K562 (cell line): ENCODE data around the gene HJV. TPM values are rescaled to one million over a fixed set of nuclear protein-coding genes. Genes with fewer than 3 reads are reported as not detected.

Source experiments
- ATAC-seq: fragments of 200-7000 bp; cut with Tn5 transposase; 3 replicates; pipeline ENCODE4 v1.9.1; 2020; ENCODE audit warnings: moderate library complexity
- BruUV-seq: library from RNA; stranded (reverse); fragments of 400-500 nt; replicated peaks from 2 replicates; lab custom pipeline; 2021; lab: Mats Ljungman, UMichigan
- CTCF ChIA-PET: fragments of 300-600 bp; formaldehyde crosslinking; extraction: SDS; loops from one replicate; lab custom pipeline; 2021; ENCODE audit warnings: low intra/inter-chr PET ratio; lab: Yijun Ruan, JAX
- POLR2A ChIA-PET: fragments of 300-600, 350-650 bp; sonication (Branson Sonifier 250); formaldehyde crosslinking; extraction: SDS; loops from one replicate; lab custom pipeline; 2021; ENCODE audit warnings: antibody characterized with exemption, inconsistent platforms; lab: Yijun Ruan, JAX
- DNase-seq, 4 experiments: peaks; one replicate each; pipeline versions ENCODE4 v3.0.0 to v3.0.0-alpha.2; 2011 to 2018; ENCODE audit warnings: low spot score in 3 of 4, mixed read lengths in 3 of 4; ENCODE audit errors: extremely low read depth in 1 of 4
- FAIRE-seq: peaks from 2 replicates; lab custom pipeline; 2011; peaks lifted over from hg19 to GRCh38; lab: Jason Lieb, UNC
- H2AFZ ChIP-seq: 2 replicates; pipeline ENCODE4 v1.6.0; 2011; ENCODE audit warnings: low read depth, low read length, control low read depth, inconsistent platforms
- H3K27ac ChIP-seq: fragments of 200-600 bp; 3 replicates; pipeline ENCODE4 v1.8.0; 2011; ENCODE audit warnings: low read depth, mild to moderate bottlenecking, control low read depth, inconsistent platforms, low read length, moderate library complexity, mixed read lengths; ENCODE audit errors: extremely low read depth
- H3K27me3 ChIP-seq, 2 experiments: fragments of 300-600 bp in 1 of 2; 2 replicates in 1 of 2; 3 replicates in 1 of 2; pipeline versions ENCODE4 v1.6.0 to v1.8.0; 2011; ENCODE audit warnings: inconsistent platforms in 2 of 2, low read length in 2 of 2, mild to moderate bottlenecking in 1 of 2, mixed read lengths in 1 of 2, moderate library complexity in 1 of 2; ENCODE audit not compliant: control insufficient read depth in 2 of 2, insufficient read depth in 2 of 2
- H3K36me3 ChIP-seq: fragments of 300-600 bp; 3 replicates; pipeline ENCODE4 v1.8.0; 2011; ENCODE audit warnings: mild to moderate bottlenecking, low read length, inconsistent platforms; ENCODE audit not compliant: control insufficient read depth, insufficient read depth
- H3K4me1 ChIP-seq, 2 experiments: fragments of 200-600 bp in 1 of 2; replicated peaks in 1 of 2; 2 replicates in 1 of 2; 3 replicates in 1 of 2; pipeline versions ENCODE4 v1.5.1 to v1.8.0; 2011; ENCODE audit warnings: inconsistent platforms in 2 of 2, low read length in 2 of 2, mild to moderate bottlenecking in 1 of 2, mixed read lengths in 1 of 2, moderate library complexity in 1 of 2; ENCODE audit not compliant: control insufficient read depth in 2 of 2, insufficient read depth in 2 of 2
- H3K4me2 ChIP-seq: 2 replicates; pipeline ENCODE4 v1.6.1; 2011; ENCODE audit warnings: low read length, control low read depth, inconsistent platforms, mixed read lengths; ENCODE audit not compliant: insufficient read depth
- H3K4me3 ChIP-seq: fragments of 200-600 bp; sonication (generic), shearing (Covaris generic); 2 replicates; pipeline ENCODE4 v1.5.1; 2016; ENCODE audit warnings: control low read depth, inconsistent platforms
- H3K79me2 ChIP-seq: fragments of 200-600 bp; 3 replicates; pipeline ENCODE4 v1.8.0; 2011; ENCODE audit warnings: low read length, inconsistent platforms; ENCODE audit not compliant: control insufficient read depth, insufficient read depth
- H3K9ac ChIP-seq, 2 experiments: 2 replicates each; pipeline versions ENCODE4 v1.6.0 to v1.6.1; 2011; ENCODE audit warnings: low read depth in 2 of 2, low read length in 2 of 2, control low read depth in 1 of 2, inconsistent platforms in 1 of 2, mild to moderate bottlenecking in 1 of 2, mixed read lengths in 1 of 2; ENCODE audit not compliant: insufficient read depth in 1 of 2
- H3K9me1 ChIP-seq: one replicate; pipeline ENCODE4 v1.6.0; 2011; ENCODE audit warnings: inconsistent platforms, mild to moderate bottlenecking, low read length, moderate library complexity; ENCODE audit not compliant: control insufficient read depth, insufficient read depth
- H3K9me3 ChIP-seq: replicated peaks from 2 replicates; pipeline ENCODE4 v1.5.1; 2011; ENCODE audit warnings: low read depth, low read length, inconsistent platforms; ENCODE audit not compliant: control insufficient read depth, insufficient read depth
- H4K20me1 ChIP-seq: replicated peaks from 2 replicates; pipeline ENCODE4 v1.6.1; 2011; ENCODE audit warnings: low read length, inconsistent platforms, mixed read lengths; ENCODE audit not compliant: control insufficient read depth, insufficient read depth
- C11orf30 ChIP-seq: fragments of 450-650 bp; IDR thresholded peaks from 2 replicates; pipeline ENCODE4 v1.6.1; 2016; ENCODE audit warnings: low read depth, mild to moderate bottlenecking
- GATAD2B ChIP-seq: fragments of 450-650 bp; IDR thresholded peaks from 2 replicates; pipeline ENCODE4 v1.6.1; 2017; ENCODE audit warnings: mild to moderate bottlenecking, borderline replicate concordance
- HINFP ChIP-seq: fragments of 450-650 bp; conservative IDR thresholded peaks from 2 replicates; pipeline ENCODE4 v1.6.1; 2016; ENCODE audit warnings: missing genetic modification characterization, low read depth, mild to moderate bottlenecking, control low read depth, missing compliant biosample characterization
- HNRNPLL ChIP-seq: fragments of 200-400 bp; formaldehyde crosslinking; IDR thresholded peaks from 2 replicates; pipeline ENCODE4 v1.6.1; 2017; ENCODE audit warnings: low read length, low read depth, mild to moderate bottlenecking; ENCODE audit not compliant: poor library complexity, severe bottlenecking
- MAFG ChIP-seq: fragments of 450-650 bp; conservative IDR thresholded peaks from 2 replicates; pipeline ENCODE4 v1.6.1; 2016; ENCODE audit warnings: missing genetic modification characterization, missing compliant biosample characterization
- MAFK ChIP-seq: IDR thresholded peaks from 2 replicates; pipeline ENCODE4 v1.6.1; 2011; ENCODE audit warnings: low read length, improper control_type of control experiment
- MEIS2 ChIP-seq: fragments of 450-650 bp; IDR thresholded peaks from 2 replicates; pipeline ENCODE4 v1.6.1; 2014; ENCODE audit warnings: mild to moderate bottlenecking; ENCODE audit not compliant: partially characterized antibody
- MYNN ChIP-seq, 2 experiments: sonication (generic); formaldehyde crosslinking in 1 of 2; IDR thresholded peaks; 2 replicates each; pipeline versions ENCODE4 v1.5.0 to v1.6.1; 2016 to 2020; ENCODE audit warnings: antibody characterized with exemption in 1 of 2, missing genetic modification reagents in 1 of 2
- NFE2 ChIP-seq: IDR thresholded peaks from 2 replicates; pipeline ENCODE4 v1.6.1; 2014; ENCODE audit warnings: antibody characterized with exemption, low read depth
- PCBP2 ChIP-seq: fragments of 200-400 bp; formaldehyde crosslinking; IDR thresholded peaks from 2 replicates; pipeline ENCODE4 v1.6.1; 2018; ENCODE audit warnings: low read length, low read depth, mild to moderate bottlenecking, moderate library complexity; ENCODE audit not compliant: poor library complexity, severe bottlenecking
- RBM34 ChIP-seq: fragments of 200-400 bp; formaldehyde crosslinking; IDR thresholded peaks from 2 replicates; pipeline ENCODE4 v1.6.1; 2018; ENCODE audit warnings: low read length, borderline replicate concordance; ENCODE audit not compliant: insufficient read depth
- RCOR1 ChIP-seq, 2 experiments: IDR thresholded peaks; 2 replicates each; pipeline ENCODE4 v1.6.1; 2012; ENCODE audit warnings: low read depth in 2 of 2, low read length in 2 of 2, borderline replicate concordance in 1 of 2, improper control_type of control experiment in 1 of 2
- XRCC4 ChIP-seq: IDR thresholded peaks from one replicate; pipeline ENCODE4 v1.6.1; 2011; ENCODE audit not compliant: insufficient read depth, insufficient read length; ENCODE audit errors: extremely low read depth
- ZNF146 ChIP-seq: IDR thresholded peaks from one replicate; pipeline ENCODE4 v1.6.1; 2018; ENCODE audit warnings: missing compliant biosample characterization; ENCODE audit not compliant: unreplicated experiment
- ZNF316 ChIP-seq: fragments of 450-650 bp; IDR thresholded peaks from 2 replicates; pipeline ENCODE4 v1.6.1; 2016
- ZNF512 ChIP-seq: IDR thresholded peaks from 2 replicates; pipeline ENCODE4 v1.6.1; 2016; ENCODE audit warnings: missing genetic modification characterization, missing compliant biosample characterization
- WGBS: fragments of 100-300 bp; shearing (Covaris generic); methylation state at CpG from one replicate; pipeline ENCODE4 v1.1.6; 2016; ENCODE audit warnings: low coverage, mixed read lengths; ENCODE audit not compliant: insufficient coverage; ENCODE audit errors: missing lambda C conversion rate; 5-methylcytosine and 5-hydroxymethylcytosine counted together
- in situ Hi-C: fragments of 300-500 bp; cut with MboI; formaldehyde crosslinking; loops from 4 replicates; pipeline ENCODE4 v1.15.0; 2018; ENCODE audit warnings: inconsistent platforms, mixed read lengths
- intact Hi-C: fragments of 100-400 bp; cut with micrococcal nuclease; formaldehyde crosslinking; loops from 2 replicates; pipeline ENCODE4 v1.14.2; 2022
- polyA plus RNA-seq, 8 experiments: library from polyadenylated mRNA; depleted of rRNA in 4 of 8; stranded (reverse) in 5 of 8; unstranded in 3 of 8; fragments of >200 nt; fragmentation: Nextera tagmentation in 2 of 8; fragmentation: Illumina TruSeq in 1 of 8; extraction: Ambion mirVana in 2 of 8; extraction: Trizol in 1 of 8; gene quantifications; 2 replicates each; pipeline versions ENCODE4 v1.2.1 to v1.2.3, GENCODE V29; 2011 to 2014; ENCODE audit warnings: inconsistent platforms in 1 of 8, missing spikeins in 1 of 8
- total RNA-seq, 7 experiments: library from RNA; depleted of rRNA in 6 of 7; stranded (reverse); fragments of >200 nt in 6 of 7; fragmentation: Illumina TruSeq in 2 of 7; extraction: Trizol in 2 of 7; gene quantifications; 2 replicates each; pipeline versions ENCODE4 v1.2.1 to v1.2.3, GENCODE V29; 2011 to 2021; ENCODE audit warnings: low replicate concordance in 1 of 7
- TF ChIP-seq, protein P1 (sequence below): fragments of 200-800 bp; sonication (Bioruptor generic); IDR thresholded peaks from 2 replicates; pipeline ENCODE4 v1.6.1; 2017; ENCODE audit warnings: missing genetic modification characterization, missing compliant biosample characterization

The HJV gene
- total and polyA plus RNA-seq, 9 of the 15 experiments (the other 6 are each of a cell fraction or from before 2014, with no cell fraction given) = 1.0 to 6.6 (median 2.4) TPM

- 0 out of 2 replicates have a peak overlapping the region, but pooled peaks have one; percentile 30 for H2AFZ ChIP-seq
- in situ Hi-C loops (no loop called here), intact Hi-C loops (no loop called here)
- ChIA-PET POLR2A (interaction anchor here (0.8 to 2.9 kb wide), 10 partner anchors 10 to 39 kb away, joined by 3 to 12 read pairs (median 6); partner anchors contain the start of gene TXNIP), CTCF (no interaction called here)
- no peak overlapping the region for H3K4me3 ChIP-seq
- WGBS = 4% methylated on average over 7 of the region's 7 CpGs
- H3K4me2 ChIP-seq = peak overlapping the region; percentile 51; the same call in 1 of the 2 replicates
- DNase-seq (peak; percentile 35 to 64 (median 44)), ATAC-seq (peak; percentile 6; the same call in 2 of the 3 replicates), FAIRE-seq (no peak)
- no TSS peak for BruUV-seq
- no peaks in the 10 kb centered on the region for H3K9me3 ChIP-seq
- peaks cover 15 to 35% of the 10 kb centered on the region in 2 experiments for H3K4me1 ChIP-seq
- H3K9ac ChIP-seq = peak overlapping the region in 1 of 2 experiments; percentile 15; a peak in 2 of 4 replicates
- H3K27me3 ChIP-seq = no peaks in the 10 kb centered on the region
- H3K79me2 ChIP-seq = no peaks in the 10 kb centered on the region
- H3K27ac ChIP-seq = no peak overlapping the region
- no peaks in the 10 kb centered on the region for H4K20me1 ChIP-seq
- H3K9me1 ChIP-seq = no peaks in the 10 kb centered on the region
- H3K36me3 ChIP-seq = no peaks in the 10 kb centered on the region
- TF ChIP-seq MEIS2 (no peak), GATAD2B (peak; percentile 76; the same call in 1 of the 2 replicates), XRCC4 (no peak), MYNN (IDR thresholded peaks at IDR 0.05) (no peak), MYNN (CRISPR knock-in tag; IDR thresholded peaks at IDR 0.05) (no peak), C11orf30 (0 out of 2 replicates have a peak, but pooled peaks have one; percentile 43), ZNF316 (peak; percentile 57), HNRNPLL (no peak), NFE2 (peak; percentile 66), RBM34 (no peak), PCBP2 (peak; percentile 3), HINFP (tag) (0 out of 2 replicates have a peak, but pooled peaks have one; percentile 44), ZNF512 (tag) (peak; percentile 89), MAFK (peak; percentile 30; the same call in 1 of the 2 replicates), RCOR1 (IDR thresholded peaks at IDR 0.05; ENCODE audit: borderline replicate concordance in 1 of 2, low read depth in 2 of 2, low read length in 2 of 2) (0 out of 4 replicates have a peak, but pooled peaks of 1 of the 2 experiments have one; percentile 30), ZNF146 (CRISPR knock-in tag) (no peak), MAFG (peak; percentile 29; the same call in 1 of the 2 replicates)
- TF ChIP-seq, protein P1, sequence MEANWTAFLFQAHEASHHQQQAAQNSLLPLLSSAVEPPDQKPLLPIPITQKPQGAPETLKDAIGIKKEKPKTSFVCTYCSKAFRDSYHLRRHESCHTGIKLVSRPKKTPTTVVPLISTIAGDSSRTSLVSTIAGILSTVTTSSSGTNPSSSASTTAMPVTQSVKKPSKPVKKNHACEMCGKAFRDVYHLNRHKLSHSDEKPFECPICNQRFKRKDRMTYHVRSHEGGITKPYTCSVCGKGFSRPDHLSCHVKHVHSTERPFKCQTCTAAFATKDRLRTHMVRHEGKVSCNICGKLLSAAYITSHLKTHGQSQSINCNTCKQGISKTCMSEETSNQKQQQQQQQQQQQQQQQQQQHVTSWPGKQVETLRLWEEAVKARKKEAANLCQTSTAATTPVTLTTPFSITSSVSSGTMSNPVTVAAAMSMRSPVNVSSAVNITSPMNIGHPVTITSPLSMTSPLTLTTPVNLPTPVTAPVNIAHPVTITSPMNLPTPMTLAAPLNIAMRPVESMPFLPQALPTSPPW (CRISPR knock-in tag) = peak; percentile 82
Observed at GRCh38 chr1:146022403-146023127, 1.0 kb upstream of the HJV start.
